ENCODE measurements around the gene FAM167B.

FAM167B gene

GRCh38 chr1:32223683-32224082 lies 23.3 kb upstream of the FAM167B start:
- DNase-seq (ENCODE audit: low read depth) = no peak

DNA sequence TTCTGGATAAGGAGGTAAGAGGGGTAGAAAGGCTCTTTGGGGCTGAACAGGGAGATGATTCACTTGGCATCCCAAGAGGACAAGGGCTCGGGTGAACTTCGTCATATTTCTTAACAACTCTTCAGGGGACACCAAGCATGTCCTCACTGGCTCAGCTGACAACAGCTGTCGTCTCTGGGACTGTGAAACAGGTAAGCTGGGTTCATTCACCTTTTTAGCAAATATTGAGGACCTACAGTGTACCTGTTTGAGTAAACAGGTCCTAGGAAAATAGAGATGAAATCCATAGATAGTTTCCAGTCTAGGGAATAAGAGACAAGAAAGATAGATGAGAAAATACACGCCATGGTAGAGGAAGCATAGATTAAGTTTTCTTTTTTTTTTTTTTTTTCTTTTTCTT lies 22.7 kb upstream of the FAM167B start:
- no peak for DNase-seq (ENCODE audit: low read depth)

DNA sequence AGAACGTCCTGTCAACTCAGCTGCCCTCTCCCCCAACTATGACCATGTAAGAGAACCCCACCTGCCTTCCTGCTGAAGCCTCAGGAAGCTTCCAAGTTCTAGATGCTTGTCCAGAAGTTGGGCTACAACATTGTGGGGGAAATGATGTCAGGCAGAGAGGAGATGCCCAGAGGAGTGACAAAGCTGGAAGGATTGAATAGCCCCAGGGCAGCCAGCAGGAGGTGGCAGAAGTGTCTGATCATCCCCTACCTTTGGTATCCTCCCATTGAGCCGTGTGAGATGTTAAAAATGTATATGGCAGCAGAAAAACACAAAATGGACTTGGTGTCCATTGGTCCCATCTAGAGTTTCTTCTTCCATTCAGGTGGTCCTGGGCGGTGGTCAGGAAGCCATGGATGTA lies 18.3 kb upstream of the FAM167B start:
- DNase-seq (ENCODE audit: low read depth) = no peak

DNA sequence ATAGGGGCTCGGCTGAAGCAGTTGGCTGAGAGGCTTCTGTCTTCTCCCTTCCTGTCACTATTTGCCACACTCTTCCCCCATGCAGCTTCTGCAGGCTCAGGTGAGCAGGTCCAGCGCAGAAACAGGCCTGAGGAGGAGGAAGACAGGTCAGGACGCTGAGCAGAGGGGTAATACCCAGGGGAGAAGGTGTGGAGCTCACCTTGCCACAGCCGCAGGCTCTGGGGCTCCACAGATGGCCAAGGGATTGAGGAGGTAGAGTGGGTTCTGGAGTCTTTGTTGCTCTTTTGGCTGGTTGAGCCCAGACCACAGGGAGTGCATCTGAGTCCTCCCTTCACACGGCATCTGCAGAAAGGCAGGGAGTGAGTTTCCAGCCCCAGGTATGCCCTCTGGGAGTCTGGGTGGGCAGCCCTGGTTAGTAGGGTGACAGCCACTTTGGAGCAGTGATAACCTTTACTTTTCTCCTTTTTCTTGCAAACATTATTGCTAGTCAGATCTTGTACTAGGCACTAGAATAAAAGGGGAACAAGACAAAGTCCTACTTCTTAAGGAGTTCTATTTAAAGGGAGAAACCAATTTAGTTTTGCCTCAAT lies 15.1 kb upstream of the FAM167B start:
- DNase-seq (ENCODE audit: low read depth) = no peak

GRCh38 chr1:32232558-32233304 lies 14.3 kb upstream of the FAM167B start:
- no peak for DNase-seq (ENCODE audit: low read depth)

GRCh38 chr1:32234792-32235191 lies 12.2 kb upstream of the FAM167B start:
- DNase-seq (ENCODE audit: low read depth) = no peak

GRCh38 chr1:32239337-32239736 lies 7.7 kb upstream of the FAM167B start:
- no peak for DNase-seq (ENCODE audit: low read depth)

DNA sequence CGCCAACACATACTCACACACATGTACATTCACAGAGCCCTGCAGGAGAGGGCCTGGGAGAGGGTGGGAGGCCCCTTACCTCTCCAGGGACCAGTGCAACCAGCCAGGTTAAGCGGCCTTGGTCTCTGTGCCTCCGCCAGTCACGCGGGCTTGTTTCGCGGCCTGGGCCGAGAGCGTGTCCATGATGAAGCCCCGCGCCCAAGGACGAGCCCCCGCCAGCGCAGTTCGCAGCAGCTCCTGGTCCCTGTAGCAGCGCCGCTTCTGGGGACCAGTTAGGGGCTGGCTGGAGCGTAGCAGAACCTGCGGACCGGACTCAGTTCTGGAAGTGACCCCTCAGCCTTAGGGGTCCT lies 7.3 kb upstream of the FAM167B start:
- no peak for DNase-seq (ENCODE audit: low read depth)

DNA sequence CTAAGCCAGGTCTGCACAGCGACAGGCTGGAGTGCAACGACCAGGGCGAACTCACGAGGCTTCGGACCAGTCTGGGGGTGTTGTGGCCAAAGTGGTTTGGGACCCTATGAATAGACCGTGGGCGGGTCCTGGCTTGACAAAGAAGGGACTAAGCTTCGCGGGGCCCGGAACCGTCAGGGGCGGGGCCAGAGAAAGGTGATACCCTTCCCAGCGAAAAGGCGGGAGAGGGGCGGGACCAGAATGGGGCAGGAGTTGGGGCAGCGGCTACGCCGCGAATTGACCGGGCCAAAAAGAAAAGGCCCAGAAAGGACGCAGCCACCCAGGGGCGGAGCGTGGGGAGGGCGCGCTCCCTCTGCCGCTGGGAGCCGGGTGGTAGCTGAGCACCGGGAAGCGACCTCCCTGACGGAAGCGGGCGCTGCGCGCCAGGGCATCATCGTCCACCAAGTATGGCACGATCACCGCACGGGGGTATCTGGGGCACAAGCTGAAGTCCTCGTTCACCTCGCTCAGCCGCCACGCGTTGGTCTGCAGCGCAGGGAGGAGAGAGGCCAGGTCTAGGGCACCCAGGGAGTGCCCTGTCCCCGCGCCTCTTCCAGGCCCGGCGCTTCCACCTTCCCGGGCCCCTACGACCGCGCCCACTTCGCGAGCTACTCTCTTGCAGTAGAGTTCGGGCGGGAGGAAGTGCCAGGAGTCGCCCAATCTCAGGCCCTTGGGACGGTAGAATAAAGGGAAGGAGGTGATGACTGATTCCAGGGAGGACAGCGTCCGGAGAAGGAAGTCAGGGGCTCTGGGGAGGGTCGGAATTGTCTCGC lies 6.7 kb upstream of the FAM167B start:
- DNase-seq (ENCODE audit: low read depth) = no peak

DNA sequence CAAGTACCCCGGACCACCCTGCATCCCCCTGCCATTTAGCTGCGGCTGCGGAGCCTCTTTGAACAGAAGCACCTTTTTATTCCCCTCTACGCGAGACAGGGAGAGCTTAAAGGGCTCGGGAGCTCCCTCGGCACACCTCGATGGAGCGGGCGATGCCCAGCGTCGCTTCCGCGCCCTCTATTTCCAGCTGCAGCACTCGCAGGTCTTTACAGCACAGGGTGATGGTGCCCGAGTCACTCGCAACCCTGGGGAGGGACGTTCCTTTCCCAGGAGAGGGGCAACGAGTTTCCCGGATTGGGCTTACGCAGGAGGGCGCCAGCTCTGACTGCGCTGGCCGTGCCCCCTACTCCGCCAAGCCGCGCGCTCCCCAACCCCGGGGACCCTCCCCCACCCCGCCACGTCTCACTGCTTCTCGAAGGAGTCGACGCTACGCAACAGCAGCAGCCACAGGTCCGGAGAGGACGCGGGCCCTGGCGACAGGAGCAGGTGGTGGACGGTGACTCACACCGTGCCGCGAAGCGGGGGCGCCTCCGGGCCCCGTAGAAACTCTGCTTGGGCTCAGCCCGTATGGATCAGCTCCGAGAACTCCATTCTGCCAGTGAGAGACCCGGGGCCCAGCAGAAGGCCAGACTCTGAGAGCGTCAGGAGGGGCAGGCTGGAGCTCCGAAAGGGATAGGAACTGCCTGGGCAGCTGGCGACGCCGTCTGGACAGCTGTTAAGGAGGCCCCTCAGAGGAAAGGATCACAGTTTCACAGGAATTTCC lies 5.8 kb upstream of the FAM167B start:
- no peak for DNase-seq (ENCODE audit: low read depth)

DNA sequence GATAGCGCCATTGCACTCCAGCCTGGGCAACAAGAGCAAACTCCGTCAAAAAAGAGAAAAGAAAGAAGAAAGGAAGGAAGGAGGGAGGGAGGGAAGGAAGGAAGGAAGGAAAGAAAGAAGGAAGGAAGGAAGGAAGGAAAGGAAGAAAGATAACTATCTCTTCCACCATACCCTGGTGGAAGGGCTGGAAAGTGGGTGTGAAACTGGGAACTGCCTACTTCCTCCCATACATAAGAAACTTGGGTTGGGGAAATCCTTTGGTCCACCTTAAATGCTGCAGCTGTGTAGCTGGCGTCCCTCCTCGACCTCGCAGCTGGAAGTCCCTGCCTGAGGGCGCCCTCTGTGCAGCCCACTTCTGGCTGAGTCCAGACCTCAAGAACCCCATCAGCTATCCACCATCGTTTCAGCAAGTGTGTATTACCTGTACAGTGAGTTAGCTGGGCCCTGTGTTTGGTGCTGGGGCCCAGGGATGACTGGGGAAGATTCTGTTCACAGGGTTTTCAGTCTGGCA lies 4.6 kb upstream of the FAM167B start:
- DNase-seq (ENCODE audit: low read depth) = no peak

DNA sequence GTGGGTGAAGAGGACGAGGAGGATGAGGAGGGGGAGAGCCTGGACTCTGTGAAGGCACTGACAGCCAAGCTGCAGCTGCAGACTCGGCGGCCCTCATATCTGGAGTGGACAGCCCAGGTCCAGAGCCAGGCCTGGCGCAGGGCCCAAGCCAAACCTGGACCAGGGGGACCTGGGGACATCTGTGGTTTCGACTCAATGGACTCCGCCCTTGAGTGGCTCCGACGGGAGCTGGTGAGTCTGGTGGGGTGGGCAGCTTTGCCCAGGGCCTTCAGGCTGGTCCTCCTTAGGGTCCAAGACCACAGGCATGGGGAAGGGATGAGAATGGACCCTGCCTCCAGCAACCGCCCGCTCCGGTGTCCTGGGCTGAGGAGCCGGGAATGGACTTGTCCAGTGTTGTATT lies 430 bp downstream of the FAM167B start:
- no peak for DNase-seq (ENCODE audit: low read depth)

DNA sequence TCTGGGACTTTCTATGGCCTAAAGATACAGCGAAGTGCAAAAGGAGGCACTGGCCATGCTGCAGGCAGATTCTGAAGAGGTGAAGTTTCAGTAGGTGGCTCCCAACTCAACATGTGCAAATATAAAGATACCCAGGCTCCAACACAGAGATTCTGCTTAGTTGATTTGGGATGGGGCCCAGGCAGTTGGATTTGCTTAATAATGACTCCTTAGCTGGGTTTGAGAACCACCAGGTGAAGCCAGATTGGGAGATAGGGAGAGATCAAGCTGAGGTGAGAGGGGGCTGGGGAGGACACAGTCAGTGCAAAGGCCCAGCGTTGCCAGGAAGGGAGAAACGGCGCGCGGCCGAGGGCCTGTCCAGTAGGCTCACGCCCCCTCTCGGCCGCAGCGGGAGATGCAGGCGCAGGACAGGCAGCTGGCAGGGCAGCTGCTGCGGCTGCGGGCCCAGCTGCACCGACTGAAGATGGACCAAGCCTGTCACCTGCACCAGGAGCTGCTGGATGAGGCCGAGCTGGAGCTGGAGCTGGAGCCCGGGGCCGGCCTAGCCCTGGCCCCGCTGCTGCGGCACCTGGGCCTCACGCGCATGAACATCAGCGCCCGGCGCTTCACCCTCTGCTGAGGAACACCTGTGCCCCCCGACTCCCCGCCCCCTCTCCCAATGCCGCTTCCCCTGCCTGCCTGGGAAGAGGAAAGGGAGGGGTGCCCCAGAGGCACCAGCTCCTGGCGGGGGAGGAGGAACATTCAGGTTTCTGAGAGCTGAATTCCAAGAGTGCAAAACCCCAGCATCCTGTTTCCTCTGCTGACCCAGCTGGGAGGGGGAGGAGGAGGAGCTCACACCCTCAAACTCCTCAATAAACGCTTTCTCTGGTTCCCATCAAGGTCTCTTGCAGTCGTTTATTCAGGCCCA lies 1.2 kb downstream of the FAM167B start:
- no peak for DNase-seq (ENCODE audit: low read depth)

DNA sequence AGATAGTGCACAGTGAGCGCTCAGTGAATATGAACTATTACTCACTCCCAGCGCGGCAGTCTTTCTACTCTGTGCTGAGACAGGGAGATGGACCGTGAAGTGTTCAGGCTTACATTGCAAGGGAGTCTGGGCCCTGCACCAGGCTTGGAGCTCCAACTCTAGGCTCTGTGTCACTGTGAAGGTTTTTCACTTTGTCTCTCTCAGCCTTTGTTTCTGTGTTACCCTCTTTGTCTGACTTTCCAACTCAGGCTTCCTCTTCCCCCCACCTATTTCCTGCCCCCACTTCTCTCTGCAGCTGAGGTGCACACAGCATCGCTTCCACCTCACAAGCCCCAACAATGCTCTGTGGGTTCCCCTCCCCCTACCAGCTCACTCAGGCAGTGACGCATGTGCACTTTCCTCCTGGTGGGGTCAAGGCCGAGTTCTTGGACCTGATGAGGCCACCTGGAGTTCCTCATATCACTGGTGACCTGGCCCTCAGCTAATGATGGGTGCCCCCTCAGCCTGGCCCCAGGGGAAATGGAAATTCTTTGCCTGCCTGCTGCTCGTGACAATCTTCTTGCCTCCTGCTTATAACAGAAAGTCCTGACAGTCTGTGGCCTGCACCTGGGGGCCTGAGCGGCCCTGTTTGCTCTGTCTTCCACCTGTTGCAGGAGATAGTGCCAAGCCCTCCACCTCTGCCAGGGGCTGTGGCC lies 3.0 kb downstream of the FAM167B start:
- no peak for DNase-seq (ENCODE audit: low read depth)

DNA sequence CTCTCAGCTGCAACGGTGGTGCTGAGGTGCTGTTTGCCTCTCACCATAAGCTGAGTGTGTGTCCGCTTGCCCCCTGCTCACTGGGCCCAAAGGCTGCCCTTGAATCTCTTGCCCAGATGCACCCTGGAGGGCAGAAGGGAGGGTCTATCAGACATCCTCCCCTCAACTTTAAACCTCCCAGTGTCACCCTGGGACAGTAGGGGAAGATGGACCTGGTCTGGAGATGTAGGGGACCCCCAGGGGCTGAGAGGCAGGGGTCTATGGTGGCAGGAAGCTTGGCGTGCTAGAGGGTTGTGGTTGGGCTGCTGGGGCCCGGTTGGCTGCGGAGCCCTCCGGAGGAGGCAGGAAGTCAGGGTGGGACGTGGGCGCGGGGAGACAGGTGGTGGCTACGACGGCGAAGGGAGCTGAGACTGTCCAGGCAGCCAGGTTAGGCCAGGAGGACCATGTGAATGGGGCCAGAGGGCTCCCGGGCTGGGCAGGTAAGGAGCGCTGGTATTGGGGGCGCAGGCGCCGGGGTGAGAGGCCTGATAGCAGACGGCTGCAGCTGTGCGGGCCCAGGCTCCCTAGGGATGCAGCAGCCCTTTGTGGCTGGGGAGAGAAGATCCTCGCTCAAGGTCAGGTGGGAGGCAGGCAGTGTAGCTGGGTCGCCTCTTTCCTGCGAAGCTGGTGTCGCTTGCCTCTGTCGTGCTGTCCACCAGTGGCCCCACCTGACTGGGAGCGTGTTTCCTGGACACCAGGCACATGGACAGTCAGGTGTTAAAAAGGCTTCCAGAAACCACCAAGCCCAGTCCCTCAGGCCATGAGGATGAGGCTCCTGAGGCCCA lies 4.1 kb downstream of the FAM167B start, which contains the start of gene LCK:
Gene LCK (plus strand): TSS at position 373 of the 824 bp plus-strand sequence. CDS start 23,065 bp downstream, outside the sequence.
- DNase-seq (ENCODE audit: low read depth) = no peak

GRCh38 chr1:32255072-32256071 lies 8.3 kb downstream of the FAM167B start:
- no peak for DNase-seq (ENCODE audit: low read depth)

GRCh38 chr1:32256473-32257226 lies 9.6 kb downstream of the FAM167B start:
- no peak for DNase-seq (ENCODE audit: low read depth)

DNA sequence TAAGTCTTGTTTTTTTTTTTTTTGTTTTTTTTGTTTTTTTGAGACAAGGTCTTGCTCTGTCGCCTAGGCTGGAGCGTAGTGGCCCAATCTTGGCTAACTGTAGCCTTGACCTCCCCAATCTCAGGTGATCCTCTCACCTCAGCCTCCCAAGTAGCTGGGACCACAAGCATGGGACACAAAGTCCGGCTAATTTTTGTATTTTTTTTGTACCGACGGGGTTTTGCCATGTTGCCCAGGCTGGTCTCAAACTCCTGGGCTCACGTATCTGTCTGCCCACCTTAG lies 10.1 kb downstream of the FAM167B start:
- no peak for DNase-seq (ENCODE audit: low read depth)

Data from GM04503 (cell line).